Mesothelial cell of epicardium (in vitro differentiated cells): ENCODE results near the gene ZFAND2B. TPM values are rescaled to one million over a fixed set of nuclear protein-coding genes. Genes with fewer than 3 reads are reported as not detected.
A peak's percentile ranks its signal among the peaks of the same experiment; 100 is the strongest.

Experiments used
- DNase-seq, 2 experiments: peaks; one replicate each; pipeline ENCODE4 v3.0.0; 2021; ENCODE audit warnings: low spot score in 2 of 2; ENCODE audit not compliant: unreplicated experiment in 2 of 2
- H3K27ac Mint-ChIP-seq: 2 replicates; pipeline ENCODE4 v1.8.0; 2021; ENCODE audit warnings: mixed read lengths
- H3K27me3 Mint-ChIP-seq: 2 replicates; pipeline ENCODE4 v1.8.0; 2021; ENCODE audit warnings: low read depth, mixed read lengths
- H3K36me3 Mint-ChIP-seq: 2 replicates; pipeline ENCODE4 v1.8.0; 2021; ENCODE audit warnings: mixed read lengths
- H3K4me1 Mint-ChIP-seq: 2 replicates; pipeline ENCODE4 v1.8.0; 2021; ENCODE audit warnings: mixed read lengths
- H3K4me3 Mint-ChIP-seq: 2 replicates; pipeline ENCODE4 v1.8.0; 2021; ENCODE audit warnings: mild to moderate bottlenecking, moderate library complexity, mixed read lengths
- H3K9me3 Mint-ChIP-seq: 2 replicates; pipeline ENCODE4 v1.8.0; 2021; ENCODE audit warnings: mixed read lengths
- CTCF ChIP-seq: fragments of 200-600 bp; sonication (generic); IDR thresholded peaks from one replicate; pipeline ENCODE4 v1.5.0; 2021; ENCODE audit warnings: antibody characterized with exemption; ENCODE audit not compliant: unreplicated experiment
- total RNA-seq: library from RNA; stranded (reverse); gene quantifications from 3 replicates; pipeline ENCODE4 v1.2.1, GENCODE V29; 2021

The ZFAND2B gene
- total RNA-seq, 1 donor from 2014 or later = 29.2 TPM

- no peak overlapping the region for H3K4me3 Mint-ChIP-seq
- H3K9me3 Mint-ChIP-seq = no peaks in the 10 kb centered on the region
- H3K27ac Mint-ChIP-seq = no peak overlapping the region
- H3K27me3 Mint-ChIP-seq = peaks cover 29% of the 10 kb centered on the region
- DNase-seq = no peak
- peaks cover 28% of the 10 kb centered on the region for H3K4me1 Mint-ChIP-seq
- no peak for TF ChIP-seq CTCF
- no peaks in the 10 kb centered on the region for H3K36me3 Mint-ChIP-seq
Observed at GRCh38 chr2:219247678-219248642, 41.4 kb downstream of the ZFAND2B start.

DNA sequence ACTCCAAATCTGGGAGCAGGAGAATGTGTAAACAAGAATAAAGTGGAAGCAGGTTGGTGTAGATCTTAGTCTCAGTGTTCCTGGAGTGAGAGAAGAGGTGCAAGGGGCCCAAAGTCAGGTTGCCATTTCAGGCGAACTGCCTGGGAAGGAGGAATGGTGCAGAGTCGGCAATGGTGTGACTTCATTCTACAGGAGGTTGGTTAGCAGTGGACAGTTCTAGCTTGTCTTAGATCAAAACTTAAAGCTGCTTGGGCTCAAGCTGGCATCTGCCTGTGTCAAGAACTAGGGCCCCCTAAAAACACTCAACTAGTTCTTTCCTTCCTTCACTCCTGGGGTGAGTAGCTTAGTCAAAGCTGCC is 42.2 kb downstream of the ZFAND2B start:
- no peak for DNase-seq
- no peaks in the 10 kb centered on the region for H3K36me3 Mint-ChIP-seq
- H3K27me3 Mint-ChIP-seq = peaks cover 37% of the 10 kb centered on the region
- H3K9me3 Mint-ChIP-seq = no peaks in the 10 kb centered on the region
- H3K27ac Mint-ChIP-seq = peak overlapping the region; percentile 36
- no peak for TF ChIP-seq CTCF
- peaks cover 33% of the 10 kb centered on the region for H3K4me1 Mint-ChIP-seq
- no peak overlapping the region for H3K4me3 Mint-ChIP-seq

GRCh38 chr2:219249203-219249980 is 42.8 kb downstream of the ZFAND2B start:
- peaks cover 34% of the 10 kb centered on the region for H3K4me1 Mint-ChIP-seq
- no peak for TF ChIP-seq CTCF
- peak overlapping the region; percentile 84 for H3K27ac Mint-ChIP-seq
- no peaks in the 10 kb centered on the region for H3K9me3 Mint-ChIP-seq
- H3K4me3 Mint-ChIP-seq = no peak overlapping the region
- peaks cover 42% of the 10 kb centered on the region for H3K27me3 Mint-ChIP-seq
- no peaks in the 10 kb centered on the region for H3K36me3 Mint-ChIP-seq
- no peak for DNase-seq

DNA sequence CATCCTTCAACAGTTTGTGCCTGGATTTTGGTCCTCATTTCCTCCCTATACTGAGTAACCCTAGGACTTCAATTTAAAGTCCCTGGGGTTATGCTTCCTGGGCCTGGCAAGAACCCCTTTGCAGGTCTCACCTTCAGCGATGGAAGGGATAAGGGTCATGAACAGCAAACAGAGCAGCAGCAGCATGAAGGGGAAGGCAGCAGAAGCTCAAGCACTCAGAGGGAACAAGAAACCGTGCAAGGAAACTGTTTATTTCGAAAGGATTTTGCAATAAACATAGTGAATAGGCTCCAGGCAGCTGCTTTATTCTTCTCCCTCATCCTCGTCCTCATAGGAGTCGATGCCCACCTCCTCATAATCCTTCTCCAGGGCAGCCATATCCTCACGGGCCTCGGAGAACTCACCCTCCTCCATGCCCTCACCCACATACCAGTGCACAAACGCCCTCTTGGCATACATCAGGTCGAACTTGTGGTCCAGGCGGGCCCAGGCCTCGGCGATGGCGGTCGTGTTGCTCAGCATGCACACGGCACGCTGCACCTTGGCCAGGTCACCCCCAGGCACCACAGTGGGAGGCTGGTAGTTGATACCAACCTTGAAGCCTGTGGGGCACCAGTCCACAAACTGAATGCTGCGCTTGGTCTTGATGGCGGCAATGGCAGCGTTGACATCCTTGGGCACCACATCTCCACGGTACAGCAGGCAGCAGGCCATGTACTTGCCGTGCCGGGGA is 43.6 kb downstream of the ZFAND2B start:
- Mint-ChIP-seq H3K4me3 (no peak overlapping the region), H3K27ac (no peak overlapping the region), H3K36me3 (no peaks in the 10 kb centered on the region), H3K9me3 (no peaks in the 10 kb centered on the region), H3K27me3 (peaks cover 50% of the 10 kb centered on the region), H3K4me1 (peaks cover 36% of the 10 kb centered on the region)
- no peak for DNase-seq
- no peak for TF ChIP-seq CTCF

GRCh38 chr2:219251656-219252055 is 45.1 kb downstream of the ZFAND2B start:
- H3K9me3 Mint-ChIP-seq = no peaks in the 10 kb centered on the region
- DNase-seq = no peak
- no peak overlapping the region for H3K27ac Mint-ChIP-seq
- H3K36me3 Mint-ChIP-seq = no peaks in the 10 kb centered on the region
- H3K27me3 Mint-ChIP-seq = peaks cover 65% of the 10 kb centered on the region
- TF ChIP-seq CTCF = no peak
- H3K4me1 Mint-ChIP-seq = peaks cover 28% of the 10 kb centered on the region
- no peak overlapping the region for H3K4me3 Mint-ChIP-seq
